Ovary (tissue), 3 donors: Measurements from ENCODE around the gene PLEKHS1.

Source experiments
- CTCF ChIP-seq, 3 donors: fragments of 450-650 bp in 2 of 3; fragments of 200-600 bp in 1 of 3; IDR thresholded peaks; one replicate each; pipeline versions ENCODE4 v1.5.1 to v1.8.0; 2016 to 2022; ENCODE audit warnings: antibody characterized with exemption in 3 of 3, mild to moderate bottlenecking in 1 of 3
- POLR2A ChIP-seq: fragments of 450-650 bp; IDR thresholded peaks from one replicate; pipeline ENCODE4 v1.6.1; 2017; ENCODE audit warnings: antibody characterized with exemption, mild to moderate bottlenecking, moderate library complexity
- donor health status: DM: no; HTN: no; CAD: no.

GRCh38 chr10:113822174-113822573, 70.7 kb downstream of the PLEKHS1 start:
- TF ChIP-seq CTCF (IDR thresholded peaks at IDR 0.05), result no peak
- TF ChIP-seq POLR2A, result no peak
